Stimulated activated naive CD4-positive, alpha-beta T cell treated with Interleukin-2 at 50 U/mL for 16 hours (primary cell): Measurements from ENCODE around the gene HTR3B.
"Not testable (repeated sequence)": the region's sequence is repeated elsewhere in the genome, so short reads cannot be mapped to it uniquely, and the experiment has no call there.

Source experiments
- DNase-seq: peaks from one replicate; lab custom pipeline; 2025; lab: John Stamatoyannopoulos, UW

The HTR3B gene

DNA sequence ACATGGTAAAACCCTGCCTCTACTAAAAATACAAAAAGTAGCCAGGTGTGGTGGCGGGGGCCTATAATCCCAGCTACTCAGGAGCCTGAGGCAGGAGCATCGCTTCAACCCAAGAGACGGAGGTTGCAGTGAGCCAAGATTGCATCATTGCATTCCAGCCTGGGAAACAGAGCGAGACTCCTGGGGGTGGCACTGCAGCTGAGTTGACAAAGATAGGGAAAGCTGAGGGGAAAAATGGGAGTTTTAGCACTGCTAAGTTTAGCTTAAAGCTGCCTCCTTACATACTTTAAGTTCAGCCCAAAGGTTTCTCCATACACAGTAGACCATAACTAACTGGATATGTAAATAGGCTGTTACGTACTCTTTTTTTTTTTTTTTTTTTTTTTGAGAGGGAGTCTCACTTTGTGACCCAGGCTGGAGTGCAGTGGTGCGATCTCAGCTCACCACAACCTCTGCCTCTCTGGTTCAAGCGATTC lies 20.2 kb upstream of the HTR3B start:
- no peak for DNase-seq

DNA sequence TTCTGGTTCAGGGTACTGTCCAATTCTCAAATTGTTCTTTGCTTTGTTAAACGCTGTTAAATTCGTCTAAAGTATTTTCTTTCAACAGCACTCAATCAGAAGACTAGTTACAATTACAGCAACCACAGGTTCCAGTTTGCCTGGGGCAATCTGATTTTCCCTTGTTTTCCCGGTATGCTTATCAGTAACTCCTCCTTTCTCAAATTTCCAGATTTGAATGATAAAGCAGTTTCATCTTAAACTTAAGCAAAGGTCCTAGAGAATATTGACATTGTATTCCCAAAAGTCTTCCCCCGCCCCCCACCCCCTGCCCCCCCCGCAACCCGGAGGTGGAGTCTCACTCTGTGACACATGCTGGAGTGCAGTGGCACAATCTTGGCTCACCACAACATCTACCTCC lies 18.7 kb upstream of the HTR3B start:
- no peak for DNase-seq

DNA sequence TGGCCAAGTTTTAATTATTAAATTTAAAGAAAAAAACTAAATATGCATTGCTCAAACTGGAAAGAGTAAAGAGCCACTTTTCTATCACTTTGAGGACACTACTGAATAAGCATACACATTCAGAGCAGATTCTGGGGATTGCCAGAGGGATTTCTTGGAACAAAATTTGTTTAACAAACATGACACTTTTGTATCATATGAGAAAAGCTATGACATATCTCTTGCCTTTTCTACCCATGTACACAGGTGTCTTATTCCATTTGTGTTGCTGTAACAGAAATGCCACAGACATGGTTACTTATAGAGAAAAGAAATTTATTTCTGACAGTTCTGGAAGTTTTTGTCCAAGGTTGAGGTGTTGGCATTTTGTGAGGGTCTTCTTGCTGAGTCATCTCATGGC lies 15.7 kb upstream of the HTR3B start:
- no peak for DNase-seq

DNA sequence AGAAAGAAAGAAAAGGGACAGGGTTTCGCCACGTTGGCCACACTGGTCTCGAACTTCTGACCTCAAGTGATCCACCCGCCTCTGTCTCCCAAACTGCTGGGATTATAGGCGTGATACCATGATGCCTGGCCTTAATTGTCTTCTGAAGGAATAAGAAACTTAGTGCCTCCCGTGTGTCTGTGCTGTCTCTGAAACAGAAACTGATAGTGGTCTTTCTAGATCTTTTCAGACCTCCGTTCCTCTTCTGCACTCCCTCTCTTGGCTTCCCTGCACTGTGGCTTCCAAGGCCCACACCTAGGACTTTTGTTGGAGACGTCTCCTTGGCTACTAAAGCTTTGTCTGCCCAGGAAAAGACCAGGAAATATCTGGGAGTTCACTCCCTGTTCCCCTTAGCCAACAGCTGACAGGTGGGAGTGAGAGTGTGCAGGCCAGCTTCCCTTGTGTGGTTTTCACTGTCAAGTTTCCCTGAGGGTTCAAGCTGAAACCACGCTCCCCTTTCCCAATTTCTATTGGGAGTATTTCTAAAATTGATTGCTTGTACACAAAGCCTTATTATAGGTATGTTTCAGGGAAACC lies 10.1 kb upstream of the HTR3B start:
- no peak for DNase-seq

DNA sequence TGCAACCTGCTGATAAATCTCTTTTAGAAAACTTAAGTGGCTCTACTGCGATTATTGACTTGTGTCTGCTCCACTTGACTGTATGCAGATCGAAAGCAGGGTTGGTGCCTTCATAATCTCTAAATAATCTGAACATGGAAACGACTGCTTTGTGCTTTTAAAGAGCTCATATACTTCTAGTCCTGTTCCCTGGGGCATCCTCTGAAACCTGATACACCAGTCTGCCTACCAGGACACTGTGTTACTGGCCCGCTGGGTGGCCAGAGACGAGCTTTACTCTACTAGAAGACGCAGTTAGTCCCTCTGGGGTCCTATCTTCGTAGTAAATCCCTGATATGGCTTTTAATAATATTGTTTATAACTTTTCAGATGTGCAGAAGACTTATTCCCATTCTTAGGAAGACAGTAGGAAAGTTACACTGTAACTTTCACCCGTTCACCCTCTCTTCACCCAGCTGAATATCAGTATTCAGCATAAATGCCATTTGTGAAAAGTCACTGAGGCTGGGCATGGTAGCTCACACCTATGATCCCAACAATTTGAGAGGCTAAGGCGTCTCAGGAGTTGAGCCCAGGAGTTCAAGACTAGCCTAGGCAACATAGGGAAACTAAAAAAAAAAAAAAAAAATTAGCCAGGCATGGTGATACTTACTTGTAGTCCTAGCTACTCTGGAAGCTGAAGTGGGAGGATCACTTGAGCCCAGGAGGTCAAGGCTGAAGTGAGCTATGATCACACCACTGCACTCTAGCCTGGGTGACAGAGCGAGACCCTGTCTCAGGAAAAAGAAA lies 9.0 kb upstream of the HTR3B start:
- no peak for DNase-seq

DNA sequence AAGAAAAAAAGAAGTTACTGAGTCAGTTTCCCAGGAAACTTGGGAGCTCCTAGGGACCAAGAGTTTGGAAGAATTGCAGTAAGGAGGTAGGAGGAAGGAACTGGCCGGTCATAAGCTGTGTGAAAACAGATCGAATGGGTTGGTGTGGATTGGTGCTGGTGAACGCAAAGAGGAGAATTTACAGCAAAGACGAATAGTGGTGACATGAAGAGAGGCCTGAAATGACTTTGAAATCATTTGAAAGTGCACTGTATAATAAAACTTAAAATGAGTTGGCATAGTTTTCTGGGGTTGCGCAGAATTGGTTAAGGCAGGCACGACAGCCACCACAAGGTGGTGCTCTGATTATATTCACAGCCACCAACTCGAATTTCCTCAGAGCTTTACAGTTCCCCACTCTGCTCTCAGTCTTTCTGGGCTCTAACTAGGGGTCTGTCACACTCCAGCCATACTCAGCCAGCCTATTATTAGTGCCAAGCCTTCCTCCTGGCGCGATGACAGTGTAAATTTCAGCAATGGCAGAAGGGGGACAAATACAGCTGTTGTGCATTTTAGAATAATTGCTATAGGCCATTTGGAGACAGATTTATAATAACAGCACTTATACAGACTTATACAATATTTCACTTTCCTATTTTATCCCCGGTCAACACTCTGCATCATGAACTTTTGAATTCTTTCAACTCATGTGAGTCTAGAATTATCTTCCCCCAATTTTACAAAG lies 8.3 kb upstream of the HTR3B start:
- no peak for DNase-seq

DNA sequence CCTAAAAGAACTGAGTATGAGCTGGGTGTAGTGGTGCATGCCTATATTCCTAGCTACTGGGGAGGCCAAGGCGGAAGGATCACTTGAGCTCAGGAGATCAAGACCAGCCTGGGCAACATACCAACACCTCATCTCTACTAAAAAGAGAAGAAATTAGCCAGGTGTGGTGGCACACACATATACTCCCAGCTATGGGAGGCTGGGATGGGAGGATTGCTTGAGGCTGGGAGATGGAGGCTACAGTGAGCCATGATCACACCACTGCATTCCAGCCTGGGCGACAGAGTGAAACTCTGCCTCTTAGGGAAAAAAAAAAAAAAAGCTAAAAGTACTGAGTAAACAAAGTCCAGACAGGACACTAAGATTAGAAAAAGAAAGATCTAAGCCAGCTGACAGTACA lies 3.5 kb upstream of the HTR3B start:
- no peak for DNase-seq

DNA sequence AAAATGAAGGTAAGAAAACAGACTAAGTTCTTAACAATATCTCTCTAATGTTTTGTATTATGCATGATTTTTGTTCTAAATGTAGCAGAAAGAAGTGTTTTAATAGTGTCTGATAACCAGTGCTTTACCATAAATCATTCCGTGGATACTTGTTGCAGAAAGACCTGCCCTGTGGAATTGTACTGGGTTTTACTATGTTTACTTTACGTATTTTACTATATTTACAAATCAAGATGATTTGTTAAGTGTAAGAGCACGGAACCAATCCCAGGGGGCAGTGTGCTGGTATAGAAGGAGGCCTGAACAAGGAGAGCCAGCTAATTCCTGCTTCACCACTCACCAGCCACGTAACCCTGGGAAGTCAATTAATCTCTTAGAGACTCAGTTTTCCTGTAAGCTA lies 1.4 kb downstream of the HTR3B start:
- DNase-seq, result no peak

DNA sequence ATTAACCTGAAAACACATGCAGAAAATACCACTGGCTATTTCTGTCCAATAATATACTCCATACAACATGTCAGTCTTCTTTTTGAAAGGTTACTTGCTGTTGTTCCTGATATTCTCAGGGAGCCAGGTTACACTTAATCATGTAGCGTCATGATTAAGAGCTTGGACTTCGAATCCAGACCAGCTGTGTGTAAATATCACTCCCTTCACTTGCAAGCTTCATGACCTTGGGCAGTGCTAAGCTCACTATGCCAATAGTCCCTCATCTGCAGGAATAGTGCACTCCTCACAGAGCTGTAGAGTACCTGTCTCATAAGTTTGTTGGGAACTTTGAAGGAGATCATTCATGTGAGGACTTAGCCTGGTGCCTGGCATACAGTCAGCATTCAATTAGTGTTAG lies 1.9 kb downstream of the HTR3B start:
- no peak for DNase-seq

DNA sequence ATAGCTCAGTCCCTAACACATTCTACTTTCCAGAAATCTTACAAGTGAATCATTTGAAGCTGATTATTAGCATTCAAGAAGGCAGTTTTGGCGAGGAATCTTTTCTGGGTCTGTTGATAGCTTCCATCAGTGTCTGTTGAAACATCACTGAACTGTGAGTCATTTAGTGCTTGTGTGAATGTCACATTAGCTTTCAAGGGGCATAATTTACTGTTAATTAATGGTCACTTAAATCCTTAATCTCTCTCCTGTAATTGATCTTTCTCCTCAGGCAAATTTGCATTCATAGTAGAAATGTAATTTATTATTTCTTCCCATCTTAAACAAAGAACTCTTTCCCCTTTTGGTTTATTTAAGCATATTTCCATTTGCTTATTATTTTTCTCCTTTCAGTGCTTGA lies 2.6 kb downstream of the HTR3B start:
- DNase-seq, result no peak

DNA sequence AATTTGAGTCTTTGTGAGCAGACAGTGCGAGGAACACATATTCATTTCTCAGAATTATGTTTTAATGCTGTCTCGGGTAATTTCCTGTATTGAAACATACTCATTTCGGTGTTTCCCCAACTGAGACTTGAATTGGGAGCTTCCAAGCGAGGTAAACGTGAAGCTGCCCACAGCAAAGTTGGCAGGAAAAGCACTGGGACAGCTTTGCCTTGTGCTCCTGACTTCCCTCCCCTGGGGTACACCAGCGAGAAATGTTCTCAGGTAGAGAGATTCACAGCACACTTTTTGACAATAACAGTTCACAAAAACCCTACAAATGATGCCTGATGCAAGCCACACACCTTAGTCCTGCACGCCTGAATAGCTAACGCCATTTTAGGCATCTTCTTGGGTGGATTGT lies 3.1 kb downstream of the HTR3B start:
- no peak for DNase-seq

DNA sequence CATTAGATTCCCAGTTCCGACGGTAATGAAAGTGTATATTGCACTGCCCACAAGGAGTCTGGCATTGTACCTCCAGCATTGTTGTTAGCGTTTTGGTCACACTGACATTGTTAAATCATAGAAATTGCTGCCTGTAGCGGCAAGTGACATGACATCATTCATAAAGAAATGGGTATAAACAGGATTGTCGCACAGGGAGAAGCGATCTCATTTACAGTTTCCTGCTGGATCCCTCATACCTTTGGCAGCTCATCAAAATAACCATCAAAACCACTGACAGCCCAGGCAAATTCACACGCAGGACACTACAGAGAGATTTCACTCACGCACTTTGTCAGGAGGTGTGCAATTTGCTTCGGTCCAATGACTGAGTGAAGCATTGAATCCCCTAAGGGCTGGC lies 3.5 kb downstream of the HTR3B start:
- DNase-seq, result no peak

DNA sequence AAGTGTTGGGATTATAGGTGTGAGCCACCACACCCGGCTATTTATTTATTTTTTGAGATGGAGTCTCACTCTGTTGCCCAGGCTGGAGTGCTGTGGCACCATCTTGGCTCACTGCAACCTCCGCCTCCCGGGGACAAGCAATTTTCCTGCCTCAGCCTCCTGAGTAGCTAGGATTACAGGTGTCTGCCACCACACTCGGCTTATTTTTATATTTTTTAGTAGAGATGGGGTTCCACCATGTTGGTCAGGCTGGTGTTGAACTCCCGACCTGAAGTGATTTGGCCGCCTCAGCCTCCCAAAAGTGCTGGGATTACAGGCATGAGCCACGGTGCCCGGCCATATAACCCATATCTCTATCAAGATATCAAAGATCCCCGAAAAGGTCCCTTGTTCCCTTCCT lies 6.9 kb downstream of the HTR3B start:
- DNase-seq, result not testable (repeated sequence)

DNA sequence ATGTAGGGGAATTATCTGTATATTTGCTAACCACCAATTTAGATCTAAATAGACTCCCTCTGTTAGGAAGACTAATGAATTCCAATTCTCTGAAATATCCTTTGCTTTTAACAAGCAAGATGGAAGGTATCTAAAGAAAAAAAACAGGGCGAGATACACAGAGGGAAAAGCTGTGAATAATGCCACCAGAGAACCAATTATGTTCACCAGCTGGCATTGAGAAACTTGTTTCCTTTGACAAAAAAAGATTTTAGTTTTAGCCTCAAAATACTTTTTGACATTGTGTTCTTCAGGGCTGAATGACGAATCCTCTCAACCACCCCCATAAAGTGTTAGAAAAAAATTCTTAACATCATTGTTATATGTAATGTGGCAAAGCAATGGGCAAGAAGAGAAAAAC lies 19.0 kb downstream of the HTR3B start:
- no peak for DNase-seq

DNA sequence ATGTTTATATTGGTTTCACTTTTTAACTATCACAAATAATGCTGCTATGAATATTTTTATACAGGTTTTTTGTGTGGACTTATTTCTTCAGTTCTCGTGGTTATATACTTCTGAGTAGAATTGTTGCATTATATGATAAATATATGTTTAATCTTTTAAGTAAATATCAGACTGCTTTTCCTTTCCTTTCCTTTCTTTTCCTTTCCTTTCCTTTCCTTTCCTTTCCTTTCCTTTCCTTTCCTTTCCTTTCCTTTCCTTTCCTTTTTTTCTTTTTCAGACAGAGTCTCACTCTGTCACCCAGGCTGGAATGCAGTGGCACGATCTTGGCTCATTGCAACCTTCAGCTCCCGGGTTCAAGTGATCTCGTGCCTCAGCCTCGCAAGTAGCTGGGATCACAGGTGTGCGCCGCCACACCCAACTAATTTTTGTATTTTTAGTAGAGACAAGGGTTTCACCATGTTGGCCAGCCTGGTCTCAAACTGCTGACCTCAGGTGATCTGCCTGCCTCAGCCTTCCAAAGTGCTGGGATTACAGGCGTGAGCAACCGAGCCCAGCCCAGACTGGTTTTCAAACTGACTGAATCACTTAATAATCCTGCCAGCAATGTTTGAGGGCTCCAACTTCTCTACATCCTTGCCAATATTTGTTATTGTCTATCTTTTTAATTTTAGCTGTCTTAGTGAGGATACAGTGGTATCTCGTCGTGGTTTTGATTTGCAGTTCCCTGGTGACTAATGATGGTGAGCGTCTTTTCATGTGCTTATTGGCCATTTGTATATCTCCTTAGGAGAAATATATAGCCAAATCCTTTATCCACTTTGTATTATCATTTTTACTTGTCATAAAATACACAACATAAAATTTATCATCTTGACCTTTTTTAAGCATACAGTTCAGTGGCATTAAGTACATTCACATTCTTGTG lies 21.9 kb downstream of the HTR3B start:
- DNase-seq, result no peak

DNA sequence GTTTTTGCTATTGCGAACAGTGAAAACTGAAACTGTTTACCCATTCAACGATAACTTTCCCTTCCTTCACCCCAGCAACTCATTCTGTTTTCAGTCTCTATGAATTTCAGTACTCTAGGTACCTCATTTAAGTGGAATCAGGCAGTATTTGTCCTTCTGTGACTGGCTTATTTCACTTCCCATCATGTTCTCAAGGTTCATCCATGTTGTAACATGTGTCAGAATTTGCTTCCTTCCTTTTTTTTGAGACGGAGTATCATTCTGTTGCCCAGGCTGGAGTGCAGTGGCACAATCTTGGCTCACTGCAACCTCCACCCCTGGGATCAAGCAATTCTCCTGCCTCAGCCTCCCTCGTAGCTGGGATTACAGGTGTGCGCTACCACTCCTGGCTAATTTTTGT lies 23.7 kb downstream of the HTR3B start:
- DNase-seq, result no peak

DNA sequence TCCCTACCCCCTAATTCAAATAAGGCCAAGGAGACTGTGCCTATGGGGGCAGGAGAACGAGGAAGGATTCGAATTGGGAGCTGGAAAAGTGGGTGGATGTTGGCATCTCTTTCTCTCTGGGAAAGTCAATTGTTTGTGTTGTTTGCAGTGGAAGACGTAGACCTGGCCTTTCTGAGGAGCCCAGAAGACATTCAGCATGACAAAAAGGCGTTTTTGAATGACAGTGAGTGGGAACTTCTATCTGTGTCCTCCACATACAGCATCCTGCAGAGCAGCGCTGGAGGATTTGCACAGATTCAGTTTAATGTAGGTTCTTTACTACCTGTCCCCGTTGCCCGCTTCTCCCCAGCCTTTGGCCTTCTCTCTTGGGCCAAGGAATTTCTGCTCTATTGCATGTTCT lies 28.2 kb downstream of the HTR3B start:
- no peak for DNase-seq

DNA sequence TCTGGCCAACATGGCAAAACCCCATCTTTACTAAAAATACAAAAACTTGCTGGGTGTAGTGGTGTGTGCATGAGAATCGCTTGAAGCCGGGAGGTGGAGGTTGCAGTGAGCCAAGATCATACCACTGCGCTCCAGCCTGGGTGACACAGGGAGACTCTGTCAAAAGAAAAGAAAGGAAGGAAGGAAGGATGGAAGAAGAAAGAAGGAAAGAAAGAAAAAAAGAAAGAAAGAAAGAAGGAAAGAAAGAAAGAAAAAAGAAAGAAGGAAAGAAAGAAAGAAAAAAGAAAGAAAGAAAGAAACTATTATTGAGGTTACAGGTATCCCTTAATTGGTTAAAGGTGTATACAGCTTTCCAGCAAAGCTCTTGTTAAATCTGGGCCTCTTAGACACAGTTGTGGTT lies 29.6 kb downstream of the HTR3B start:
- DNase-seq, result not testable (repeated sequence)

DNA sequence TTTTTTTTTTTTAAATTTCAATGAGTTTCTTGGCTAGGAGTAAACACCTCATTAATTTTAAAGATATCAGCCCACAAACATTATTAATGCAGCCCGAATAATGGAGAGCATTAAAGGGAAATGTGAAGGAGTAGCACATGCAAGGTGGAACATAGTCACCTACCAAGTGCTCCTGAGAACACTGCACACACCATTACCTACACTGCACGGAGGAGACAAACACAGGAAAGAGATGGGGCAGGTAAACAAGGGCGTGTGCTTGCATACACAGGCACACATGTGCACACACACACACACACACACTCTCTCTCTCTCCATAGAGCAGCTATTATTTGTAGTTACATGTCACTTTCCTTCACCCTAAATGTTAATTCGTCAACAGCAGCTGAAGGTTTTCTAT lies 30.2 kb downstream of the HTR3B start:
- DNase-seq, result no peak

DNA sequence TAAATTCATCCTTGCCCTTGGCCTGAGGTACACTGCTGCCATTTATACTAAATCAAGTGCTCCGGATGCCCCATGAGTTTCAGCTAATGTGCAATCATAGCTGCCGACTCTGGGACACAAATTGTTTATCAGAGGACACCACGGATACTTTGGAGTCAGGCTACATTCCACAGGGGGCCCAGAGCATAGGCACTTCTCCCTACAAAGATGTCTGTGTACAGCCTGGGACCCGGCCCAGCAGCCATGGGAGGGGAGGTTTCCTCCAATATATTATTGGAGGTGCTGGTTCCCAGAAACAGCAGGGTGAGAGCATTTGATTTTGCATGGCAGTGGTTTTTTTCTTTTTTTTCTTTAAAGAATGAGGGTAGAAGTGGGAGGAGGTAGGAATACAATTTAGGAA lies 31.3 kb downstream of the HTR3B start:
- no peak for DNase-seq

DNA sequence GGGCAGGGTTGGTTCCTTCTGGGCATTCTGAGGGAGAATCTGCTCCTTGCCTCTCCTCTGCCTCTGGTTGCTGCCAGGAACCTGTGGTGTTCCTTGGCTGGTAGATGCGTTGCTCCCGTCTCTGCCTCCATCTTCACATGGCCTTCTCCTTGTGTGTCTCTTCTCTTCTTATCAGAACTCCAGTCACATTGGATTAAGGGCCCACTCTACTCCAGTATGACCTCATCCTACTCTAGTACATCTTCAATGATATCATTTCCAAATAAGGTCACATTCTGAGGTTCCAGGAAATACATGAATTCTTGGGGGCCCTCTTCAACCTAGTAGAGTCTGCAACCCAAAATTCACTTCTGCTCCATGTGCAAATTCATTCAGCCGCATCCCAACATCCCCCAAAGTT lies 33.3 kb downstream of the HTR3B start:
- DNase-seq, result no peak

DNA sequence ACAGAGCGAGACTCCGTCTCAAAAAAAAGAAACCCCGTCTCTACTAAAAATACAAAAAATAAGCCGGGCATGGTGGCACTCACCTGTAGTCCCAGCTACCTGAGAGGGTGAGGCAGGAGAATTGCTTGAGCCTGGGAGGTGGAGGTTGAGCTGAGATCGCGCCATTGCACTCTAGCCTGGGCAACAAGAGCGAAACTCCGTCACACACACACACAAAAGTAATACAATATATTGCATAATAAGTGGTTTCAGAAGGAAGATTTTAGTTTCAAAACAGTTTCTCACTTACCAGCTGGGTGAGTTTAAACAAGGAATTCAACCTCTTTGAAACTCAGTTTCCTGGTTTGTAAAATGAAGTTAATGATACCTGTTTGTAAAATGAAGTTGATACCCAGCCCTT lies 37.7 kb downstream of the HTR3B start:
- no peak for DNase-seq
